Neural progenitor cell (in vitro differentiated cells): ENCODE data around the gene SBNO1. TPM values are rescaled to one million over a fixed set of nuclear protein-coding genes. Genes with fewer than 3 reads are reported as not detected.
A peak's percentile ranks its signal among the peaks of the same experiment; 100 is the strongest.

Source experiments
- DNase-seq: peaks from one replicate; pipeline ENCODE4 v3.0.0-alpha.2; 2016; ENCODE audit warnings: low spot score
- H2AFZ ChIP-seq: fragments of 200-600 bp; sonication (generic); replicated peaks from 2 replicates; pipeline ENCODE4 v1.6.1; 2016; ENCODE audit warnings: antibody characterized with exemption
- H3F3A ChIP-seq: fragments of 200-600 bp; sonication (generic); 2 replicates; pipeline ENCODE4 v1.6.1; 2016; ENCODE audit warnings: antibody characterized with exemption, low read depth
- H3K27ac ChIP-seq: fragments of 200-600 bp; sonication (generic); 2 replicates; pipeline ENCODE4 v1.5.1; 2016; ENCODE audit warnings: mild to moderate bottlenecking
- H3K27me3 ChIP-seq: fragments of 200-600 bp; sonication (generic); 2 replicates; pipeline ENCODE4 v1.6.1; 2016; ENCODE audit warnings: mild to moderate bottlenecking, moderate library complexity
- H3K36me3 ChIP-seq: fragments of 200-600 bp; sonication (generic); 2 replicates; pipeline ENCODE4 v1.5.1; 2016
- H3K4me1 ChIP-seq: fragments of 200-600 bp; sonication (generic); 2 replicates; pipeline ENCODE4 v1.6.1; 2016; ENCODE audit warnings: mixed run types
- H3K4me2 ChIP-seq: fragments of 200-600 bp; sonication (generic); 2 replicates; pipeline ENCODE4 v1.6.1; 2016
- H3K4me3 ChIP-seq: fragments of 200-600 bp; sonication (generic); 2 replicates; pipeline ENCODE4 v1.5.1; 2016
- H3K79me2 ChIP-seq: fragments of 200-600 bp; sonication (generic); 2 replicates; pipeline ENCODE4 v1.6.1; 2016; ENCODE audit warnings: low read depth
- H3K9ac ChIP-seq: fragments of 200-600 bp; sonication (generic); 2 replicates; pipeline ENCODE4 v1.6.1; 2016
- H3K9me3 ChIP-seq: fragments of 200-600 bp; sonication (generic); 2 replicates; pipeline ENCODE4 v1.5.1; 2016; ENCODE audit warnings: low read depth
- H4K20me1 ChIP-seq: fragments of 200-600 bp; sonication (generic); 2 replicates; pipeline ENCODE4 v1.6.1; 2016; ENCODE audit warnings: low read depth
- H3K27ac Mint-ChIP-seq: 3 replicates; pipeline ENCODE4 v1.8.0; 2021; ENCODE audit warnings: mixed read lengths
- H3K27me3 Mint-ChIP-seq: 2 replicates; pipeline ENCODE4 v1.8.0; 2022; ENCODE audit warnings: low read depth, mild to moderate bottlenecking, inconsistent platforms, moderate library complexity, mixed read lengths; ENCODE audit not compliant: insufficient read depth
- H3K36me3 Mint-ChIP-seq: 3 replicates; pipeline ENCODE4 v1.8.0; 2021; ENCODE audit warnings: mixed read lengths
- H3K4me1 Mint-ChIP-seq: 3 replicates; pipeline ENCODE4 v1.8.0; 2021; ENCODE audit warnings: mixed read lengths
- H3K4me3 Mint-ChIP-seq: 3 replicates; pipeline ENCODE4 v1.8.0; 2021; ENCODE audit warnings: mild to moderate bottlenecking, moderate library complexity, mixed read lengths
- H3K9me3 Mint-ChIP-seq: 3 replicates; pipeline ENCODE4 v1.8.0; 2020; ENCODE audit warnings: mixed read lengths
- EZH2 ChIP-seq: fragments of 200-600 bp; sonication (generic); IDR thresholded peaks from 2 replicates; pipeline ENCODE4 v1.6.1; 2017; ENCODE audit warnings: antibody characterized with exemption, mild to moderate bottlenecking, moderate library complexity
- EZH2phosphoT487 ChIP-seq: fragments of 200-600 bp; sonication (generic); IDR thresholded peaks from 2 replicates; pipeline ENCODE4 v1.6.1; 2017; ENCODE audit warnings: antibody characterized with exemption
- total RNA-seq: library from RNA; depleted of rRNA; stranded (reverse); fragments of >200 nt; gene quantifications from 2 replicates; pipeline ENCODE4 v1.2.3, GENCODE V29; 2015; ENCODE audit warnings: low replicate concordance
- TF ChIP-seq, protein P1 (sequence below): fragments of 200-600 bp; sonication (generic); IDR thresholded peaks from 2 replicates; pipeline ENCODE4 v1.5.1; 2017; ENCODE audit warnings: antibody characterized with exemption, mild to moderate bottlenecking

Gene SBNO1
- total RNA-seq, 1 donor from 2014 or later: 81.6 TPM

GRCh38 chr12:123264642-123265041 lies 100.0 kb downstream of the SBNO1 start:
- Histone ChIP-seq H3F3A (peaks cover 64% of the 10 kb centered on the region), H3K9me3 (no peaks in the 10 kb centered on the region), H3K27ac (peak overlapping the region; percentile 54), H3K9ac (no peak overlapping the region), H4K20me1 (peaks cover 6% of the 10 kb centered on the region), H3K27me3 (no peaks in the 10 kb centered on the region), H3K4me1 (peaks cover 49% of the 10 kb centered on the region), H3K4me3 (no peak overlapping the region), H3K79me2 (peaks cover 82% of the 10 kb centered on the region), H3K36me3 (no peaks in the 10 kb centered on the region), H3K4me2 (no peak overlapping the region), H2AFZ (no peak overlapping the region)
- Mint-ChIP-seq H3K4me1 (peaks cover 21% of the 10 kb centered on the region), H3K36me3 (peaks cover 41% of the 10 kb centered on the region), H3K9me3 (no peaks in the 10 kb centered on the region), H3K4me3 (peak overlapping the region; percentile 6), H3K27me3 (peaks cover 4% of the 10 kb centered on the region), H3K27ac (peak overlapping the region; percentile 76)
- no peak for TF ChIP-seq EZH2phosphoT487
- TF ChIP-seq, protein P1, sequence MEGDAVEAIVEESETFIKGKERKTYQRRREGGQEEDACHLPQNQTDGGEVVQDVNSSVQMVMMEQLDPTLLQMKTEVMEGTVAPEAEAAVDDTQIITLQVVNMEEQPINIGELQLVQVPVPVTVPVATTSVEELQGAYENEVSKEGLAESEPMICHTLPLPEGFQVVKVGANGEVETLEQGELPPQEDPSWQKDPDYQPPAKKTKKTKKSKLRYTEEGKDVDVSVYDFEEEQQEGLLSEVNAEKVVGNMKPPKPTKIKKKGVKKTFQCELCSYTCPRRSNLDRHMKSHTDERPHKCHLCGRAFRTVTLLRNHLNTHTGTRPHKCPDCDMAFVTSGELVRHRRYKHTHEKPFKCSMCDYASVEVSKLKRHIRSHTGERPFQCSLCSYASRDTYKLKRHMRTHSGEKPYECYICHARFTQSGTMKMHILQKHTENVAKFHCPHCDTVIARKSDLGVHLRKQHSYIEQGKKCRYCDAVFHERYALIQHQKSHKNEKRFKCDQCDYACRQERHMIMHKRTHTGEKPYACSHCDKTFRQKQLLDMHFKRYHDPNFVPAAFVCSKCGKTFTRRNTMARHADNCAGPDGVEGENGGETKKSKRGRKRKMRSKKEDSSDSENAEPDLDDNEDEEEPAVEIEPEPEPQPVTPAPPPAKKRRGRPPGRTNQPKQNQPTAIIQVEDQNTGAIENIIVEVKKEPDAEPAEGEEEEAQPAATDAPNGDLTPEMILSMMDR: peak; percentile 49
- DNase-seq: peak; percentile 66

- Mint-ChIP-seq H3K9me3 (no peaks in the 10 kb centered on the region), H3K27me3 (peaks cover 6% of the 10 kb centered on the region), H3K4me1 (peaks cover 13% of the 10 kb centered on the region), H3K27ac (peak overlapping the region; percentile 51), H3K4me3 (peak overlapping the region; percentile 69), H3K36me3 (peaks cover 45% of the 10 kb centered on the region)
- Histone ChIP-seq H3K4me1 (peaks cover 38% of the 10 kb centered on the region), H3F3A (peaks cover 68% of the 10 kb centered on the region), H3K79me2 (peaks cover 77% of the 10 kb centered on the region), H2AFZ (no peak overlapping the region), H3K4me2 (no peak overlapping the region), H3K27me3 (no peaks in the 10 kb centered on the region), H3K4me3 (no peak overlapping the region), H3K36me3 (no peaks in the 10 kb centered on the region), H4K20me1 (peaks cover 6% of the 10 kb centered on the region), H3K27ac (peak overlapping the region; percentile 91), H3K9ac (no peak overlapping the region), H3K9me3 (no peaks in the 10 kb centered on the region)
- TF ChIP-seq EZH2phosphoT487: no peak
- TF ChIP-seq, protein P1: no peak
- no peak for TF ChIP-seq EZH2
- no peak for DNase-seq
Observed at GRCh38 chr12:123263196-123263817, 101.3 kb downstream of the SBNO1 start.

- Histone ChIP-seq H3K27ac (peak overlapping the region; percentile 91), H3K27me3 (no peaks in the 10 kb centered on the region), H3K4me3 (no peak overlapping the region), H4K20me1 (peaks cover 6% of the 10 kb centered on the region), H3K9ac (no peak overlapping the region), H3K4me1 (peaks cover 38% of the 10 kb centered on the region), H3K79me2 (peaks cover 59% of the 10 kb centered on the region), H3K9me3 (no peaks in the 10 kb centered on the region), H3K4me2 (peak overlapping the region; percentile 46), H2AFZ (no peak overlapping the region), H3K36me3 (peaks cover 5% of the 10 kb centered on the region), H3F3A (peaks cover 69% of the 10 kb centered on the region)
- no peak overlapping the region for H3K4me3 Mint-ChIP-seq
- H3K27me3 Mint-ChIP-seq: peaks cover 4% of the 10 kb centered on the region
- H3K27ac Mint-ChIP-seq: no peak overlapping the region
- DNase-seq: peak; percentile 57
- peaks cover 3% of the 10 kb centered on the region for H3K4me1 Mint-ChIP-seq
- TF ChIP-seq EZH2phosphoT487: no peak
- TF ChIP-seq, protein P1: no peak
- TF ChIP-seq EZH2: no peak
- H3K9me3 Mint-ChIP-seq: no peaks in the 10 kb centered on the region
- H3K36me3 Mint-ChIP-seq: peaks cover 38% of the 10 kb centered on the region
Observed at GRCh38 chr12:123261196-123261595, 103.5 kb downstream of the SBNO1 start.
